Heart right ventricle (tissue), 16 donors: ENCODE measurements around the gene LRRC75B. TPM values are rescaled to one million over a fixed set of nuclear protein-coding genes. Genes with fewer than 3 reads are reported as not detected.
"Not testable (repeated sequence)": the region's sequence is repeated elsewhere in the genome, so short reads cannot be mapped to it uniquely, and the experiment has no call there.

Experiments
- ATAC-seq, 8 donors: fragments of 200-7000 bp; cut with Tn5 transposase; one replicate each; pipeline ENCODE4 v1.9.1; 2020; ENCODE audit warnings: mild to moderate bottlenecking in 8 of 8, moderate library complexity in 8 of 8, moderate number of reproducible peaks in 1 of 8
- DNase-seq, 2 donors: peaks; one replicate each; pipeline ENCODE4 v3.0.0-alpha.2; 2020
- H3K27ac ChIP-seq, 10 donors: fragments of 200-600 bp; sonication (generic) in 2 of 10; one replicate each; pipeline versions ENCODE4 v1.5.0 to v1.8.0; 2020 to 2022; ENCODE audit warnings: mild to moderate bottlenecking in 3 of 10
- H3K27me3 ChIP-seq, 7 donors: fragments of 200-600 bp; one replicate each; pipeline ENCODE4 v1.8.0; 2021 to 2022; ENCODE audit warnings: mild to moderate bottlenecking in 2 of 7
- H3K36me3 ChIP-seq, 9 donors: fragments of 200-600 bp; sonication (generic) in 1 of 9; one replicate each; pipeline versions ENCODE4 v1.5.0 to v1.8.0; 2020 to 2022; ENCODE audit warnings: mild to moderate bottlenecking in 2 of 9
- H3K4me1 ChIP-seq, 9 donors: fragments of 200-600 bp; sonication (generic) in 1 of 9; one replicate each; pipeline versions ENCODE4 v1.5.0 to v1.8.0; 2020 to 2022; ENCODE audit warnings: mild to moderate bottlenecking in 4 of 9
- H3K4me3 ChIP-seq, 10 donors: fragments of 200-600 bp; sonication (generic) in 2 of 10; one replicate each; pipeline versions ENCODE4 v1.5.0 to v1.8.0; 2020 to 2022; ENCODE audit warnings: mild to moderate bottlenecking in 7 of 10, moderate library complexity in 2 of 10
- H3K9me3 ChIP-seq, 11 donors: fragments of 200-600 bp in 10 of 11; sonication (generic) in 2 of 11; one replicate each; pipeline versions ENCODE4 v1.5.0 to v1.8.0; 2013 to 2022; ENCODE audit warnings: mild to moderate bottlenecking in 2 of 11, control low read depth in 1 of 11, moderate library complexity in 1 of 11
- WGBS, 2 donors: extraction: QIAGEN DNeasy Blood & Tissue Kit; methylation state at CpG; one replicate each; pipeline ENCODE4 v1.1.7; 2013; ENCODE audit warnings: inconsistent platforms in 1 of 2; 5-methylcytosine and 5-hydroxymethylcytosine counted together
- intact Hi-C, 10 donors: fragments of 100-400 bp; cut with DNase I; formaldehyde crosslinking; loops; one replicate each; pipeline versions ENCODE4 v1.11.1 to v1.14.2; 2022
- polyA plus RNA-seq, 2 donors: library from polyadenylated mRNA; stranded (reverse); fragments of 200-250 nt; gene quantifications; one replicate each; pipeline ENCODE4 v1.2.3, GENCODE V29; 2013
- total RNA-seq, 10 donors: library from RNA; stranded (reverse); fragmentation: NEBNext Ultra II Directional in 3 of 10; extraction: Animal tissue kit (Norgen Biotek cat#: 25700) in 3 of 10; gene quantifications; one replicate each; pipeline versions ENCODE4 v1.2.1 to v1.2.4, GENCODE V29; 2021 to 2023
- TF ChIP-seq, protein P1 (sequence below), 9 donors: fragments of 200-600 bp; sonication (generic) in 2 of 9; IDR thresholded peaks; one replicate each; pipeline versions ENCODE4 v1.5.0 to v1.8.0; 2021 to 2022; ENCODE audit warnings: antibody characterized with exemption in 9 of 9, mild to moderate bottlenecking in 5 of 9, moderate library complexity in 1 of 9
- donor health status: Arrhythmogenic right ventricular cardiomyopathy.
- donor health status: ischemic (EF 13 %, LVEDD 7.1; RV severe dilation, severe dysfunction).
- donor health status: healthy with polysubstance abuse.
- donor health status: DM: no; HTN: yes; CAD: no.
- donor health status: DM: no; HTN: no; CAD: no.
- donor health status: ischemic (EF 25% LVEDD 6.9; RV normal size, moderate dysfunction).
- donor health status: ischemic (EF 25% LVEDD 5.7; RV mildly dilated, moderate dysfunction).
- donor health status: healthy.
- donor health status: DM: yes; HTN: yes; CAD: no.
- donor health status: Ischemic cardiomyopathy.
- donor health status: ischemic (EF 35%, LVEDD 5.7; RV mildly dilated, moderate dysfunction).
- donor health status: nonischemic (EF 11% LVEDD 7.7; RV severe dilation, severe dysfunction).
- donor health status: DM: yes; HTN: yes; CAD: no.
- donor health status: PGD.
- donor health status: ischemic (EF 29% LVEDD 5.4; RV normal size, mild dysfunction).
- donor health status: nonischemic (EF 23%, LVEDD 6.1; RV moderate dilation, normal function).

Gene LRRC75B
- total and polyA plus RNA-seq, 12 donors = 2.0 to 12.4 (median 4.3) TPM

DNA sequence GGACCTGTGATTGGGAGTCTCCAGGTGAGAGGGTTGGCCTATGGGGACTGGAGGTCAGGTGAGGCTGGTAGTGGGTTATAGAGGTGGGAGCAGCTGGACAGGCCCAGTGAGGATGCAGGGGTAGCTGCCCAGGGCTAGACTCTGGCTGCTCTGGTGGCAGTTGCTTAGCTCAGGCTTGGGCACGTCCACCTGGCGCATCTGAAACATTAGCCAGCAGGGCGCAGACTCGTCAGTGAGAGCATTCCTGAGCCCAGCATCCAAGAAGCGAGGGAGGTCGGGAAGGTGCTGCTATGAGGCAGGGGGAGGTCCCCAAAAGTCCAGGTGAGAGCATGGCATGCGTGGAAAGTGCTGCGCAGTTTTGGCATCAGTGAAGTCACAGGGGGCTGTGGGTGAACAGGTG lies 6.6 kb upstream of the LRRC75B start:
- Histone ChIP-seq H3K4me3 (no peak overlapping the region), H3K36me3 (no peaks in the 10 kb centered on the region), H3K4me1 (peaks cover 0 to 25% (median 8%) of the 10 kb centered on the region in 9 donors), H3K27me3 (no peaks in the 10 kb centered on the region), H3K27ac (no peak overlapping the region), H3K9me3 (no peaks in the 10 kb centered on the region)
- intact Hi-C loops = no loop called here
- ATAC-seq (no peak), DNase-seq (no peak)
- 82 to 92% methylated on average over 8 of the region's 8 CpGs for WGBS, 2 donors
- TF ChIP-seq, protein P1, sequence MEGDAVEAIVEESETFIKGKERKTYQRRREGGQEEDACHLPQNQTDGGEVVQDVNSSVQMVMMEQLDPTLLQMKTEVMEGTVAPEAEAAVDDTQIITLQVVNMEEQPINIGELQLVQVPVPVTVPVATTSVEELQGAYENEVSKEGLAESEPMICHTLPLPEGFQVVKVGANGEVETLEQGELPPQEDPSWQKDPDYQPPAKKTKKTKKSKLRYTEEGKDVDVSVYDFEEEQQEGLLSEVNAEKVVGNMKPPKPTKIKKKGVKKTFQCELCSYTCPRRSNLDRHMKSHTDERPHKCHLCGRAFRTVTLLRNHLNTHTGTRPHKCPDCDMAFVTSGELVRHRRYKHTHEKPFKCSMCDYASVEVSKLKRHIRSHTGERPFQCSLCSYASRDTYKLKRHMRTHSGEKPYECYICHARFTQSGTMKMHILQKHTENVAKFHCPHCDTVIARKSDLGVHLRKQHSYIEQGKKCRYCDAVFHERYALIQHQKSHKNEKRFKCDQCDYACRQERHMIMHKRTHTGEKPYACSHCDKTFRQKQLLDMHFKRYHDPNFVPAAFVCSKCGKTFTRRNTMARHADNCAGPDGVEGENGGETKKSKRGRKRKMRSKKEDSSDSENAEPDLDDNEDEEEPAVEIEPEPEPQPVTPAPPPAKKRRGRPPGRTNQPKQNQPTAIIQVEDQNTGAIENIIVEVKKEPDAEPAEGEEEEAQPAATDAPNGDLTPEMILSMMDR (IDR thresholded peaks at IDR 0.05) = no peak

DNA sequence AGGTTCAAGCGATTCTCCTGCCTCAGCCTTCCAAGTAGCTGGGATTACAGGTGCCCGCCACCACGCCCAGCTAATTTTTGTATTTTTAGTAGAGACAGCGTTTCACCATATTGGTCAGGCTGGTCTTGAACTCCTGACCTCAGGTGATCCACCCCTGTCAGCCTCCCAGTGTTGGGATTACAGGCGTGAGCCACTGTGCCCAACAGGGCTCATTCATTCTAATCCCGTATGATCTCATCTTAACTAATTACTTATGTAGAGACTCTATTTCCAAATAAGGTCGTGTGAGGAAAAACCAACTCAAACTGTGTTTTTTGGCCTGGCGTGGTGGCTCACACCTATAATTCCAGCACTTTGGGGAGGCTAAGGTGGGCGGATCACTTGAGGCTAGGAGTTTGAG lies 4.2 kb upstream of the LRRC75B start:
- ATAC-seq, H3K36me3 ChIP-seq, H3K27ac ChIP-seq, H3K9me3 ChIP-seq, DNase-seq, H3K27me3 ChIP-seq, H3K4me3 ChIP-seq, intact Hi-C loops: not testable (repeated sequence)
- peaks cover 0 to 21% (median 12%) of the 10 kb centered on the region in 9 donors for H3K4me1 ChIP-seq
- WGBS, 2 donors = 88 to 96% methylated on average over 9 of the region's 9 CpGs

DNA sequence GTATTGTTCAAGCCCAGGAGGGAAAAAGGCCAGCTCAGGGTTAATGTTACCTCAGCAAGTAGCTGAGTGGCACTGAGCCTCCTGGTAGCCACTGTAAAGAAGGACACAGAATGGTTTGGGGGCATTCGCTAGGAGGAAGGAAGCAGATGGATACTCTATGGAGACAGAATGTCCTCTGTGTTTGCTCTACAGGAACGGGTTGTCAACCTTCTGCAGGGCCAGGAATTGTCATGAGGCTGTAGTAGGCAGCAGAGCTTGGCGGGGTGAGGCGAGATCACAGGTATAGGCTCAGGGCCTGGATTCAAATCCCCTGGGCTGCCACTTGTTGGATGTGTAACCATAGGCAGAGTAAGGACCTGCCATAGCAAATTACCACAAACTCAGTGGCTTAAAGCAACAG lies 3.0 kb upstream of the LRRC75B start:
- intact Hi-C loops = no loop called here
- H3K27me3 ChIP-seq = no peaks in the 10 kb centered on the region
- no peak overlapping the region for H3K27ac ChIP-seq
- TF ChIP-seq, protein P1 (IDR thresholded peaks at IDR 0.05) = no peak
- H3K4me3 ChIP-seq = no peak overlapping the region
- H3K36me3 ChIP-seq = no peaks in the 10 kb centered on the region
- peaks cover 0 to 18% (median 9%) of the 10 kb centered on the region in 9 donors for H3K4me1 ChIP-seq
- ATAC-seq = no peak
- WGBS, 2 donors = 89 to 95% methylated on average over 4 of the region's 4 CpGs
- H3K9me3 ChIP-seq = no peaks in the 10 kb centered on the region
- DNase-seq = no peak

DNA sequence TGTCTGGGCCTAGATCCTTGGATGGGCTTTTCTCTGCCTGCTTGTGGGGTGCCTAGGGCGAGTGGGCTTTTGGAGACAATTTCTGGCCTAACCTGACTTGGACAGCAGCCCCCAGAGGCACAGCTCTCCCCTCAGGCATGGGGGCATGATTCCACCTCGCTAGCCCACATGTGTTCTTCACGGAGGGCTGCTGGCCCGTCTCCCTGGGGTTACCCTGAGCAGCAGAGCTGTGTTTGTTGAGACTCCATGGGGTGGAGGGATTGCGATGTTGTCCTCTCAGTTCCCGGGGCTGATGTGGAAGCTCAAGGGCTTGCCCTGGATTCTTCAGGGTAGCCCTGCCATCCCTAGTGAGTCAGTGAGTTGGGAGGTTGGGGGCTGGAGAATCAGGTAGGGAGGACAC lies 2.4 kb upstream of the LRRC75B start:
- DNase-seq = no peak

DNA sequence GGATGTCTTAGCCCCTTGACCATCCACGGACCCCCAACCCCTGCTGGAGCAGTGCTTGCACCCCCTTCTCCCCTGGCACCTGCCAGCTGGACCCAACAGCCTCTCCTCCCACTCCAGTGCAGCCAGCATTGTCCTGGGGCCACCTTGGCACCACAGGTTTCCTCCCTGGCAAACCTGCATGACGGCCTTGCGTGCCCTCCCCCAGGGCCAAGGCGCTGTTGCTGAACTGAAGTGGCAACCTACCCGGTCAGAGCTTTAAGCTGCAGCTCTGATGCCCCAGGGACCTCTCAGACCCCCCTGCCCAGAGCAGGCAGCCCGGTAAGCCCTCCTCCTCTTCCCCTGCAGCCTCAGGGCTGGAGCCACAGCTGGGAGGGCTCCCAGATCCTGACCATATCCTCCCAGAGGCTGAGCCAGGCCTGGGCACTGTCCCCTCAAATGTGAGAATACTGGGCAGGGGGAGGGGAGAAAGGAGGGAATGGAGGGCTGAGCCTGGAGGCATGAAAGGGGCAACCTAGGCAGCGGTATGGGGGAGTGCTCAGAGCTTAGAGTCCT lies 1.8 kb upstream of the LRRC75B start:
- Histone ChIP-seq H3K4me1 (peaks cover 0 to 18% (median 9%) of the 10 kb centered on the region in 9 donors), H3K27ac (no peak overlapping the region), H3K36me3 (peaks cover 0 to under 1% (median 0%) of the 10 kb centered on the region in 9 donors), H3K4me3 (no peak overlapping the region), H3K9me3 (no peaks in the 10 kb centered on the region), H3K27me3 (no peaks in the 10 kb centered on the region)
- TF ChIP-seq, protein P1 (IDR thresholded peaks at IDR 0.05) = no peak
- ATAC-seq (no peak), DNase-seq (no peak)
- intact Hi-C loops = no loop called here
- 82 to 88% methylated on average over 7 of the region's 7 CpGs for WGBS, 2 donors

More for the DNA sequence above, 2.4 kb upstream of the LRRC75B start:
- WGBS, 2 donors = 95 to 97% methylated on average over 6 of the region's 6 CpGs
- no peaks in the 10 kb centered on the region for H3K9me3 ChIP-seq
- H3K4me3 ChIP-seq = no peak overlapping the region
- H3K27ac ChIP-seq = no peak overlapping the region
- intact Hi-C loops = no loop called here
- H3K36me3 ChIP-seq = no peaks in the 10 kb centered on the region
- H3K4me1 ChIP-seq = peaks cover 0 to 18% (median 9%) of the 10 kb centered on the region in 9 donors
- TF ChIP-seq, protein P1 (IDR thresholded peaks at IDR 0.05) = no peak
- no peak for ATAC-seq
- H3K27me3 ChIP-seq = no peaks in the 10 kb centered on the region
